Heart right ventricle (tissue), 16 donors: ENCODE measurements around the gene KLK8. TPM values are rescaled to one million over a fixed set of nuclear protein-coding genes. Genes with fewer than 3 reads are reported as not detected.

Experiments used
- ATAC-seq, 8 donors: fragments of 200-7000 bp; cut with Tn5 transposase; one replicate each; pipeline ENCODE4 v1.9.1; 2020; ENCODE audit warnings: mild to moderate bottlenecking in 8 of 8, moderate library complexity in 8 of 8, moderate number of reproducible peaks in 1 of 8
- DNase-seq, 2 donors: peaks; one replicate each; pipeline ENCODE4 v3.0.0-alpha.2; 2020
- H3K27ac ChIP-seq, 10 donors: fragments of 200-600 bp; sonication (generic) in 2 of 10; one replicate each; pipeline versions ENCODE4 v1.5.0 to v1.8.0; 2020 to 2022; ENCODE audit warnings: mild to moderate bottlenecking in 3 of 10
- H3K27me3 ChIP-seq, 7 donors: fragments of 200-600 bp; one replicate each; pipeline ENCODE4 v1.8.0; 2021 to 2022; ENCODE audit warnings: mild to moderate bottlenecking in 2 of 7
- H3K36me3 ChIP-seq, 9 donors: fragments of 200-600 bp; sonication (generic) in 1 of 9; one replicate each; pipeline versions ENCODE4 v1.5.0 to v1.8.0; 2020 to 2022; ENCODE audit warnings: mild to moderate bottlenecking in 2 of 9
- H3K4me1 ChIP-seq, 9 donors: fragments of 200-600 bp; sonication (generic) in 1 of 9; one replicate each; pipeline versions ENCODE4 v1.5.0 to v1.8.0; 2020 to 2022; ENCODE audit warnings: mild to moderate bottlenecking in 4 of 9
- H3K4me3 ChIP-seq, 10 donors: fragments of 200-600 bp; sonication (generic) in 2 of 10; one replicate each; pipeline versions ENCODE4 v1.5.0 to v1.8.0; 2020 to 2022; ENCODE audit warnings: mild to moderate bottlenecking in 7 of 10, moderate library complexity in 2 of 10
- H3K9me3 ChIP-seq, 11 donors: fragments of 200-600 bp in 10 of 11; sonication (generic) in 2 of 11; one replicate each; pipeline versions ENCODE4 v1.5.0 to v1.8.0; 2013 to 2022; ENCODE audit warnings: mild to moderate bottlenecking in 2 of 11, control low read depth in 1 of 11, moderate library complexity in 1 of 11
- CTCF ChIP-seq, 9 donors: fragments of 200-600 bp; sonication (generic) in 2 of 9; IDR thresholded peaks; one replicate each; pipeline versions ENCODE4 v1.5.0 to v1.8.0; 2021 to 2022; ENCODE audit warnings: antibody characterized with exemption in 9 of 9, mild to moderate bottlenecking in 5 of 9, moderate library complexity in 1 of 9
- WGBS, 2 donors: extraction: QIAGEN DNeasy Blood & Tissue Kit; methylation state at CpG; one replicate each; pipeline ENCODE4 v1.1.7; 2013; ENCODE audit warnings: inconsistent platforms in 1 of 2; 5-methylcytosine and 5-hydroxymethylcytosine counted together
- intact Hi-C, 10 donors: fragments of 100-400 bp; cut with DNase I; formaldehyde crosslinking; loops; one replicate each; pipeline versions ENCODE4 v1.11.1 to v1.14.2; 2022
- polyA plus RNA-seq, 2 donors: library from polyadenylated mRNA; stranded (reverse); fragments of 200-250 nt; gene quantifications; one replicate each; pipeline ENCODE4 v1.2.3, GENCODE V29; 2013
- total RNA-seq, 10 donors: library from RNA; stranded (reverse); fragmentation: NEBNext Ultra II Directional in 3 of 10; extraction: Animal tissue kit (Norgen Biotek cat#: 25700) in 3 of 10; gene quantifications; one replicate each; pipeline versions ENCODE4 v1.2.1 to v1.2.4, GENCODE V29; 2021 to 2023
- donor health status: Arrhythmogenic right ventricular cardiomyopathy.
- donor health status: ischemic (EF 13 %, LVEDD 7.1; RV severe dilation, severe dysfunction).
- donor health status: healthy with polysubstance abuse.
- donor health status: DM: no; HTN: yes; CAD: no.
- donor health status: DM: no; HTN: no; CAD: no.
- donor health status: ischemic (EF 25% LVEDD 6.9; RV normal size, moderate dysfunction).
- donor health status: ischemic (EF 25% LVEDD 5.7; RV mildly dilated, moderate dysfunction).
- donor health status: healthy.
- donor health status: DM: yes; HTN: yes; CAD: no.
- donor health status: Ischemic cardiomyopathy.
- donor health status: ischemic (EF 35%, LVEDD 5.7; RV mildly dilated, moderate dysfunction).
- donor health status: nonischemic (EF 11% LVEDD 7.7; RV severe dilation, severe dysfunction).
- donor health status: DM: yes; HTN: yes; CAD: no.
- donor health status: PGD.
- donor health status: ischemic (EF 29% LVEDD 5.4; RV normal size, mild dysfunction).
- donor health status: nonischemic (EF 23%, LVEDD 6.1; RV moderate dilation, normal function).

Gene KLK8
- total and polyA plus RNA-seq, 12 donors: not detected

DNA sequence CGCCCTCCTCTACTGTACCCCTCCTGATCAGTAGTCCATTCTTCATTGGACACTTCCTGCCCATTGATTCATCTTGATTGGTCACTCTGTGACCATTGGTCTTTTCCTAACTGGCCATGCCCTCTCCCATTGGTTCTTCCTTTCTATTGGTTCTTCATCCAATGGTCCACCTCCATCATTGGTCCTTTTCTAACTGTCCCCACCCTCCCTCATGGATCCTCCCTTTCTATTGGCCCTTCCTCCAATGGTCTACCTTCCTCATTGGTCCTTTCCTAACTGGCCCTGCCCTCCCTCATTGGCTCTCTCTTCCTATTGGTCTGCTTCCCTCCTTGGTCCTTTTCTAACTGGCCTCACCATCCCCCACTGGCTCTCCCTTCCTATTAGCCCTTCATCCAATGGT, 39.2 kb downstream of the KLK8 start:
- Histone ChIP-seq H3K4me1 (no peaks in the 10 kb centered on the region), H3K9me3 (peaks cover 0 to 4% (median 0%) of the 10 kb centered on the region in 11 donors), H3K27ac (no peak overlapping the region), H3K27me3 (peaks cover 0 to 58% (median 34%) of the 10 kb centered on the region in 7 donors), H3K4me3 (no peak overlapping the region), H3K36me3 (no peaks in the 10 kb centered on the region)
- no peak for DNase-seq
- ATAC-seq: no peak
- no peak for TF ChIP-seq CTCF (IDR thresholded peaks at IDR 0.05)
- WGBS, 2 donors: 85 to 95% methylated on average over 1 of the region's 1 CpG
- intact Hi-C loops: no loop called here

DNA sequence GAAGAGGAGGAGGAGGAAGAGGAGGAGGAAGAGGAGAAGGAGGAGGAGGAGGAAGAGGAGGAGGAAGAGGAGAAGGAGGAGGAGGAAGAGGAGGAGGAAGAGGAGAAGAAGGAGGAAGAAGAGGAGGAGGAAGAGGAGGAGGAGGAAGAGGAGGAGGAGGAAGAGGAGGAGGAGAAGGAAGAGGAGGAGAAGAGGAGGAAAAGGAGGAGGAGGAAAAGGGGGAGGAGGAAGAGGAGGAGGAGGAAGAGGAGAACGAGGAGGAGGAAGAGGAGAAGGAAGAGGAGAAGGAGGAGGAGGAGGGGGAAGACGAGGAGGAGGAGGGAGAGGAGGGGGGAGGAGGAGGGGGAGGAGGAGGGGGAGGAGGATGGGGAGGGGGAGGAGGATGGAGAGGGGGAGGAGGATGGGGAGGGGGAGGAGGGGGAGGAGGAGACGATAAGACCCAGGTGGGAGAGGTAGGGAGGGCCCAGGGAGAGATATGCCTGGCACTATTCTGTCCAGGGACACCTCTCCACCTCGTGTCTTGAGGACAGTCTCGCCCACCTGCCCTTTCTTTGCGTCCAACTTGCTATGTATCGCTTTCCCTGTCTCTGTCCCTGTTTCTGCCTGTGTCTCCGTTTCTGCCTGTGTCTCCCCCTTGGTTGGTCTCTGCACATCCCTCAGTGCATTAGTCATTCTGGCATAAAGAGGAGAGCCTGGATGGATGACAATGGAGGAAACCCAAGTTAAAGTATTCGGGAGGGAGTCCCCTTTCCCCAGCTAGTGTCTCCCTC, 41.5 kb downstream of the KLK8 start:
- no peak for TF ChIP-seq CTCF (IDR thresholded peaks at IDR 0.05)
- Histone ChIP-seq H3K4me3 (no peak overlapping the region), H3K27me3 (peaks cover 0 to 49% (median 25%) of the 10 kb centered on the region in 7 donors), H3K4me1 (no peaks in the 10 kb centered on the region), H3K9me3 (peaks cover 0 to 4% (median 0%) of the 10 kb centered on the region in 11 donors), H3K27ac (no peak overlapping the region), H3K36me3 (no peaks in the 10 kb centered on the region)
- intact Hi-C loops: no loop called here
- DNase-seq: no peak
- ATAC-seq: no peak
- WGBS, 2 donors: 44 to 59% methylated on average over 6 to 8 of the region's 9 CpGs

DNA sequence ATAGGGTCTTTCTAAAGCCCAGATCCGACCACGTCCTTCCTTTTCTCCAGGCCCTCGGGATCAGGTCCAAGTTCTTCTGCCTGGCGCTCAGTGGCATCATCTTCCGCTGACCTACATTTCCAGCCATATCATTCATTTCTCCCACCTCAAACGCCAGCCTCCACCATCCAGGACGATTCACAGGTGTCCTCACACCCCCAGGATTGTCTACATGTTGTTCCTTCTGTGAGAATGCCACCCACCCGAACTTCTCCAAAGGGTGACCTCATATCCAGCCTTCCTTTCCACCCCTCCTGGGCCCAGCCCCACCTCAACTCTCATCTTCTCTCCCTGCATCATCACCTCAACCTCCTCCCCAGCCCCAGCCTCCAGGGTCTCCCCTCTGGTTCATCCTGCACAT, 43.8 kb downstream of the KLK8 start:
- H3K4me3 ChIP-seq: no peak overlapping the region
- no peak for DNase-seq
- peaks cover 0 to 4% (median 0%) of the 10 kb centered on the region in 11 donors for H3K9me3 ChIP-seq
- H3K27ac ChIP-seq: no peak overlapping the region
- no peak for ATAC-seq
- no peak for TF ChIP-seq CTCF (IDR thresholded peaks at IDR 0.05)
- H3K4me1 ChIP-seq: no peaks in the 10 kb centered on the region
- intact Hi-C loops: no loop called here
- H3K36me3 ChIP-seq: no peaks in the 10 kb centered on the region
- H3K27me3 ChIP-seq: peaks cover 0 to 45% (median 29%) of the 10 kb centered on the region in 7 donors
- 71 to 73% methylated on average over 8 of the region's 8 CpGs for WGBS, 2 donors

DNA sequence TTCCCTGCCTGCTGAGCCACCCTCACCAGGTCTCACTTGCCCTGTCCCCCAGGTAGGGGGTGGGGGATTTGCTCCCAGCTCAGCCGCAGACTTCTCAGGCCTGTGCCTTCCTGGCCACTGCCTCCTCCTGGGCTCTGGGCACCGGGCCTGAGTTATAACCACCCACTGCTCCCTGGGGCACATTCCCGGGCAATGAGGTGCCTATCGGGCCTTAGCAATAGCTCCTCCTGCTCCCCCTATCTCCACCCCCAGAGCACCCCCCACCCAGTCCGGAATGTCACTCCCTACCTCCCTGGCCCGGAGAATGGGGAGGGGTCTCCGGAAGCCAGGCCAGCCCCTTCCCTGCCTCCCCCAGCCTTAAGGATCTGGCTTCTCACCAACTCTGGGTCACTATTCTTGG, 48.5 kb downstream of the KLK8 start, which contains the start of gene KLK5:
Gene KLK5 (minus strand): TSS at position 129 of the 400 bp plus-strand sequence. CDS start 381 bp downstream, outside the sequence.
- no peaks in the 10 kb centered on the region for H3K4me1 ChIP-seq
- intact Hi-C loops: no loop called here
- 9 to 13% methylated on average over 6 to 7 of the region's 7 CpGs for WGBS, 2 donors
- H3K27me3 ChIP-seq: peaks cover 0 to 45% (median 31%) of the 10 kb centered on the region in 7 donors
- ATAC-seq: peak in 2 of 8 donors; percentile 17 to 29
- DNase-seq: no peak
- no peak for TF ChIP-seq CTCF (IDR thresholded peaks at IDR 0.05)
- H3K9me3 ChIP-seq: no peaks in the 10 kb centered on the region
- H3K36me3 ChIP-seq: no peaks in the 10 kb centered on the region
- H3K27ac ChIP-seq: no peak within 1 kb of the TSS
- H3K4me3 ChIP-seq: no peak within 1 kb of the TSS
